Thyroid gland (tissue), 4 donors: Measurements from ENCODE around the gene EPB41. TPM values are rescaled to one million over a fixed set of nuclear protein-coding genes. Genes with fewer than 3 reads are reported as not detected.
"Not testable (repeated sequence)": the region's sequence is repeated elsewhere in the genome, so short reads cannot be mapped to it uniquely, and the experiment has no call there.

Experiments
- DNase-seq, 2 donors: peaks; one replicate each; pipeline ENCODE4 v3.0.0-alpha.2; 2019
- H3K27ac ChIP-seq, 3 donors: fragments of 200-600 bp; sonication (generic); 1 replicate in 2 of 3; 2 replicates in 1 of 3; pipeline ENCODE4 v1.5.1; 2016 to 2019; ENCODE audit warnings: mild to moderate bottlenecking in 1 of 3, moderate library complexity in 1 of 3
- H3K27me3 ChIP-seq: fragments of 200-600 bp; sonication (generic); one replicate; pipeline ENCODE4 v1.5.1; 2019
- H3K36me3 ChIP-seq, 2 donors: fragments of 200-600 bp; sonication (generic); one replicate each; pipeline ENCODE4 v1.5.1; 2016 to 2019
- H3K4me1 ChIP-seq, 2 donors: fragments of 200-600 bp; sonication (generic); one replicate each; pipeline ENCODE4 v1.5.1; 2017 to 2019
- H3K4me3 ChIP-seq, 3 donors: fragments of 200-600 bp; sonication (generic); replicated peaks in 1 of 3; 1 replicate in 2 of 3; 2 replicates in 1 of 3; pipeline ENCODE4 v1.5.1; 2016; ENCODE audit warnings: mild to moderate bottlenecking in 1 of 3
- H3K9me3 ChIP-seq: fragments of 200-600 bp; sonication (generic); one replicate; pipeline ENCODE4 v1.5.1; 2017
- POLR2A ChIP-seq, 2 donors: fragments of 450-650 bp; IDR thresholded peaks; one replicate each; pipeline ENCODE4 v1.6.1; 2017; ENCODE audit warnings: antibody characterized with exemption in 2 of 2, mild to moderate bottlenecking in 2 of 2, moderate library complexity in 1 of 2
- WGBS, 2 donors: methylation state at CpG; one replicate each; pipeline ENCODE4 v1.1.5; 2017; 5-methylcytosine and 5-hydroxymethylcytosine counted together
- intact Hi-C: fragments of 100-400 bp; cut with DNase I; formaldehyde crosslinking; loops from one replicate; pipeline ENCODE4 v1.15.1; 2023
- total RNA-seq, 4 donors: library from RNA; depleted of rRNA; stranded (reverse); fragments of >200 nt; gene quantifications; one replicate each; pipeline ENCODE4 v1.2.3, GENCODE V29; 2016
- TF ChIP-seq, protein P1 (sequence below), 6 experiments: fragments of 200-600 bp in 3 of 6; fragments of 450-650 bp in 3 of 6; sonication (generic) in 3 of 6; IDR thresholded peaks; one replicate each; pipeline ENCODE4 v1.5.1; 2016 to 2019; ENCODE audit warnings: antibody characterized with exemption in 6 of 6, mild to moderate bottlenecking in 2 of 6, inconsistent platforms in 1 of 6, moderate library complexity in 1 of 6

EPB41 gene
- total RNA-seq, 4 donors from 2014 or later = 59.7 to 102 (median 80.2) TPM

DNA sequence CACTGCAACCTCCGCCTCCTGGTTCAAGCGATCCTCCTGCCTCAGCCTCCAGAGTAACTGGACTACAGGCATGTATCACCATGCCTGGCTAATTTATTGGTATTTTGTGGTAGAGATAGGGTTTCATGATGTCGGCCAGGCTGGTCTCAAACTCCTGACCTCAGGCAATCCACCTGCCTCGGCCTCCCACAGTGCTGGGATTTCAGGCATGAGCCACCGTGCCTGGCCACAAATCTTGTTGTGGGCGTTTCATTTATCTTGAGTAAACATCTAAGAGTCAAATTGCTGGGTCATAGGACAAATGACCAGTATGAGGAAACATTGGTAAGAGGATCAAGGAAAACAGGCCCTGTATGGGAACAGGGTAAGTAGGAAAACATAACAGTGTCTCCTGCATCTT lies 191.5 kb downstream of the EPB41 start:
- Histone ChIP-seq H3K27ac (no peak overlapping the region), H3K4me1 (no peaks in the 10 kb centered on the region), H3K27me3 (no peaks in the 10 kb centered on the region), H3K4me3 (no peak overlapping the region), H3K9me3 (no peaks in the 10 kb centered on the region), H3K36me3 (peaks cover 4 to 11% of the 10 kb centered on the region in 2 donors)
- no peak for DNase-seq
- TF ChIP-seq, protein P1, sequence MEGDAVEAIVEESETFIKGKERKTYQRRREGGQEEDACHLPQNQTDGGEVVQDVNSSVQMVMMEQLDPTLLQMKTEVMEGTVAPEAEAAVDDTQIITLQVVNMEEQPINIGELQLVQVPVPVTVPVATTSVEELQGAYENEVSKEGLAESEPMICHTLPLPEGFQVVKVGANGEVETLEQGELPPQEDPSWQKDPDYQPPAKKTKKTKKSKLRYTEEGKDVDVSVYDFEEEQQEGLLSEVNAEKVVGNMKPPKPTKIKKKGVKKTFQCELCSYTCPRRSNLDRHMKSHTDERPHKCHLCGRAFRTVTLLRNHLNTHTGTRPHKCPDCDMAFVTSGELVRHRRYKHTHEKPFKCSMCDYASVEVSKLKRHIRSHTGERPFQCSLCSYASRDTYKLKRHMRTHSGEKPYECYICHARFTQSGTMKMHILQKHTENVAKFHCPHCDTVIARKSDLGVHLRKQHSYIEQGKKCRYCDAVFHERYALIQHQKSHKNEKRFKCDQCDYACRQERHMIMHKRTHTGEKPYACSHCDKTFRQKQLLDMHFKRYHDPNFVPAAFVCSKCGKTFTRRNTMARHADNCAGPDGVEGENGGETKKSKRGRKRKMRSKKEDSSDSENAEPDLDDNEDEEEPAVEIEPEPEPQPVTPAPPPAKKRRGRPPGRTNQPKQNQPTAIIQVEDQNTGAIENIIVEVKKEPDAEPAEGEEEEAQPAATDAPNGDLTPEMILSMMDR (IDR thresholded peaks at IDR 0.05) = no peak
- intact Hi-C loops = no loop called here
- WGBS, 2 donors = 89% methylated on average over 6 of the region's 6 CpGs

DNA sequence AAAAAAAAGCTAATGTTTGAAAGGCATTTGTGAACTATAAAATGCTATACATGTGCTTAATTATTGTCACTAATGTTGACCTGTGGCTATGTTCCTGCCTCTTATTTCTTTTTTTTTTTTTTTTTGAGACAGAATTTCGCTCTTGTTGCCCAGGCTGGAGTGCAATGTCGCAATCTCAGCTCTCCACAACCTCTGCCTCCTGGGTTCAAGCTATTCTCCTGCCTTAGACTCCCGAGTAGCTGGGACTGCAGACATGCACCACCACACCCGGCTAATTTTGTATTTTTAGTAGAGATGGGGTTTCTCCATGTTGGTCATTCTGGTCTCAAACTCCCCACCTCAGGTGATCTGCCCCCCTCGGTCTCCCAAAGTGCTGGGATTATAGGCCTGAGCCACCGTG lies 193.7 kb downstream of the EPB41 start:
- H3K27me3 ChIP-seq, H3K4me3 ChIP-seq, H3K27ac ChIP-seq, DNase-seq, H3K4me1 ChIP-seq, H3K9me3 ChIP-seq, intact Hi-C loops: not testable (repeated sequence)
- peaks cover 4 to 18% of the 10 kb centered on the region in 2 donors for H3K36me3 ChIP-seq
- WGBS, 2 donors = 76 to 89% methylated on average over 6 of the region's 6 CpGs

DNA sequence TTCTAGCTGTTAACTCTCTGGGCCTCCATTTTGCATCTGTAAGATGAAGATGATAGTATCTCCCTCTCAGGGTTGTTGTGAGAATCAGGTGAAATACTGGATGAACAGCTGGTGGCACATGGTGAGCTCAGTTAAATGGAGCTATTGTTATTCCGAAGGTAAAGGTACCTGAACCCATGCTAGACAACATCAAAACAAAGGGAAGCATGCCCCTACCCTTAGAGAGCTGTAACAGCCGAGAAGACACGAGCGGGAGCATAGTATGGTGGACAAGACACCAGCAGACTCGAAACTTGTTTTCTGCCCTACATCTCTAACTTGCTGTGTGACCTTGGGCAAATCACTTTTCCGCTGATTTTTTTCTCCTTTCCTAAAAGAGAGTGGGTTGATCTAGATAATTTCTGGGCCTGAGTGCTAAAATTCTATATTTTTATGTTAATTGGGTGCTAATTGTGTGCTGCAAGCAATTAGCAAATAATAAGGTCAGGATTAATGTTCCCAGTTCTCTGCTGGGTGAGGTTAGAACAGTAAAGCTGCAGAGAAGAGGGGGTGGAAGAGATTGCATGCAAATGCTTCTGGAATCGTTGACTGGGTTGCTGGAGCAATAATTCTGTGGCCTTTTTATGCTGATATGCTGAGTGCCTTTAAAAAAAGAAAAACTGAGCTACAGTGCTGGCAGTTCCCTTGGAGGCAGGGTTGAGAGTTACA lies 198.5 kb downstream of the EPB41 start:
- H3K27me3 ChIP-seq = no peaks in the 10 kb centered on the region
- no peaks in the 10 kb centered on the region for H3K9me3 ChIP-seq
- intact Hi-C loops = no loop called here
- WGBS, 2 donors = 84 to 92% methylated on average over 7 of the region's 7 CpGs
- H3K4me1 ChIP-seq = no peaks in the 10 kb centered on the region
- no peak overlapping the region for H3K27ac ChIP-seq
- no peak for DNase-seq
- H3K36me3 ChIP-seq = peaks cover 14 to 20% of the 10 kb centered on the region in 2 donors
- TF ChIP-seq POLR2A (IDR thresholded peaks at IDR 0.05) = no peak
- TF ChIP-seq, protein P1 (IDR thresholded peaks at IDR 0.05) = no peak
- H3K4me3 ChIP-seq = no peak overlapping the region

DNA sequence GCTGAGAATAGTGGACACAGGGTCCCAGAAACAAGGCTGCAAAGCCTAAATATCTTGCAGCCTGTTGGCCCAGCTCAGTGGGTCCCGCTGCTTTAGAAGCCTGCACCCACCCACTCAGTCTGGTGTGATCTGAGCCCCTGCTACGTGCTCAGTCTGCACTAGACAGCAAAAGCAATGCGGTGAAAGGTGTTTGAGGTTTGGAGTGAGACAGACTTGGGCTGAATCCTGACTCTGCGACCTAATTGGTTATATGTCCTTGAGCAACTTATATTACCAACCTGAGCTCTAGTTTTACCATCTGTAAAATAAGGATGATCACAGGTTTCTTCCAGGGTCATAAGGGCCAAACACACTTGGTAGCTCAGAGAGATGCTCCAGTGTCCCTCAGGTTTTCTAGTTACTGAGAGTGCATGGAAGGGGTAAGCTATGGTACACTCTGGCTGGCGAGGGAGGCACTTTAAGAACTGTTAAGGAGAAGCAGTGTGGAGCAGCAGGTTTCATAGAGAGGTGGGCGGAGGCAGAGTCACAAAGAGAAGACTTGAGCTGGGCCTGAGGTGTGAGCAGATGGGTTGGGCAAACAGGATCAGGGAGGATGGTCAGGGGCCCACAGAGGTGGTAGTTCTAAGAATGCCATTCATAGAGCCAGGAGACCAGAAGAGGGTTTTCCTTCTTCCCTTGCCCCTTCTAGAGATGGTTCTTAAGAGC lies 199.2 kb downstream of the EPB41 start:
- no peak for DNase-seq
- Histone ChIP-seq H3K9me3 (no peaks in the 10 kb centered on the region), H3K27me3 (no peaks in the 10 kb centered on the region), H3K36me3 (peaks cover 14 to 20% of the 10 kb centered on the region in 2 donors), H3K4me1 (no peaks in the 10 kb centered on the region), H3K4me3 (no peak overlapping the region), H3K27ac (no peak overlapping the region)
- intact Hi-C loops = no loop called here
- TF ChIP-seq, protein P1 (IDR thresholded peaks at IDR 0.05) = no peak
- TF ChIP-seq POLR2A (IDR thresholded peaks at IDR 0.05) = no peak
- 67 to 81% methylated on average over 4 to 6 of the region's 6 CpGs for WGBS, 2 donors

DNA sequence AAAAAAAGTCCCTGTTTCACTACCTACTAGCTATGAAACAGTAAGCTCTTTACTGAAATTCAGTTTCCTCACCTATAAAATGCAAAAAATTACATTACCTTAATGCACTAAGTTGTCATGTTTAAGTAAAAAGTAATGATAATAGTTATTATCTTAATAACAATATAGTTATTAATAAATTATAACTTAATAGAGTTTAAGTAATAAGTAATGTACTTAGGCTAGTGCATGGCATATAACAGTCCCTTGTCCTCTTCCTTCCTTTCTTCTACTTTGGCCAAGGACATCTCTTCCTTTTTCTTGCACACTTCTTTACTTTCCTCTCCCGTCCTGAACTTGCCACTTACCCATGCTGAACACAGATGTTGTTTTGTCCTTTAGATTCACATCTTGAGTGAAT lies 200.3 kb downstream of the EPB41 start:
- no peak for DNase-seq
- H3K27ac ChIP-seq = no peak overlapping the region
- WGBS, 2 donors = 97 to 100% methylated on average over 1 of the region's 1 CpG
- H3K36me3 ChIP-seq = peaks cover 12% of the 10 kb centered on the region in 2 donors
- intact Hi-C loops = no loop called here
- no peak overlapping the region for H3K4me3 ChIP-seq
- no peaks in the 10 kb centered on the region for H3K9me3 ChIP-seq
- H3K4me1 ChIP-seq = no peaks in the 10 kb centered on the region
- no peaks in the 10 kb centered on the region for H3K27me3 ChIP-seq
- TF ChIP-seq POLR2A (IDR thresholded peaks at IDR 0.05) = no peak
- TF ChIP-seq, protein P1 (IDR thresholded peaks at IDR 0.05) = no peak
